SJSA1 (cell line): ENCODE results near the gene KCNB1. TPM values are rescaled to one million over a fixed set of nuclear protein-coding genes. Genes with fewer than 3 reads are reported as not detected.

Experiments used
- DNase-seq, 2 experiments: peaks; one replicate each; pipeline ENCODE4 v3.0.0-alpha.2; 2015 to 2020; ENCODE audit warnings: low spot score in 2 of 2, low read depth in 1 of 2
- H3K27ac ChIP-seq: fragments of 250-450 bp; sonication (Bioruptor Pico); 2 replicates; pipeline ENCODE4 v1.5.1; 2020; ENCODE audit warnings: mild to moderate bottlenecking, moderate library complexity
- H3K27me3 ChIP-seq: fragments of 250-450 bp; sonication (Bioruptor Pico); replicated peaks from 2 replicates; pipeline ENCODE4 v1.5.1; 2020; ENCODE audit warnings: mild to moderate bottlenecking, moderate library complexity
- H3K36me3 ChIP-seq: fragments of 250-450 bp; sonication (Bioruptor Pico); 2 replicates; pipeline ENCODE4 v1.5.1; 2020; ENCODE audit warnings: mild to moderate bottlenecking
- H3K4me1 ChIP-seq: fragments of 250-450 bp; sonication (Bioruptor Pico); replicated peaks from 2 replicates; pipeline ENCODE4 v1.6.1; 2021; ENCODE audit warnings: mild to moderate bottlenecking
- H3K4me3 ChIP-seq: fragments of 250-450 bp; sonication (Bioruptor Pico); 2 replicates; pipeline ENCODE4 v1.5.1; 2020; ENCODE audit warnings: mild to moderate bottlenecking
- H3K9me3 ChIP-seq: fragments of 250-450 bp; sonication (Bioruptor Pico); replicated peaks from 2 replicates; pipeline ENCODE4 v1.5.1; 2020; ENCODE audit warnings: mild to moderate bottlenecking
- total RNA-seq: library from RNA; depleted of rRNA; stranded (reverse); fragments of >200 nt; shearing (Covaris generic); gene quantifications from 2 replicates; pipeline ENCODE4 v1.2.3, GENCODE V29; 2014

The KCNB1 gene
- total RNA-seq, 1 experiment from 2014 or later: 0.05 TPM

- Histone ChIP-seq H3K36me3 (no peaks in the 10 kb centered on the region), H3K4me1 (peaks cover 59% of the 10 kb centered on the region), H3K4me3 (no peak overlapping the region), H3K27ac (no peak overlapping the region), H3K9me3 (no peaks in the 10 kb centered on the region), H3K27me3 (no peaks in the 10 kb centered on the region)
- DNase-seq: no peak
Measured at GRCh38 chr20:49403012-49403411, 79.5 kb downstream of the KCNB1 start.

DNA sequence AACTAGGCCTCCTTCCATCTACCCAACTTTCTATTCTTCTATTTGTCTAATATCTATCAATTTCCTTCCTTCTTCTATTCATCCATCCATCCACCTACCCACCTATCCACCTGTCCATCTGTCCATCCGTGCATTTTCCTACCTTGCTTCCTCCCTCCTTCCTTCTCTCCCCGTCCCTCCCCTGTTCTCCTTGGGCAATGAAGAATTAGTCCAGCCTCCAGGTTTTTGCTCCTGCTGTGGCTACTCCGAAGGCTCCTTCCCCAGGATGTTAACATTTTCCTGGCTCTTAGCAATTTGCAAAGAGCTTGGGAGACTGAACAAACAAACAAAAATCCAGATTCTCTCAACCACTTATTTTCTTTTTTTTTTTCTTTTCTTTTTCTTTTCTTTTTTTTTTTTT, 81.6 kb downstream of the KCNB1 start:
- DNase-seq: peak; percentile 83 to 96
- no peak overlapping the region for H3K4me3 ChIP-seq
- H3K27me3 ChIP-seq: no peaks in the 10 kb centered on the region
- peak overlapping the region; percentile 92 for H3K27ac ChIP-seq
- no peaks in the 10 kb centered on the region for H3K36me3 ChIP-seq
- peaks cover 70% of the 10 kb centered on the region for H3K4me1 ChIP-seq
- H3K9me3 ChIP-seq: no peaks in the 10 kb centered on the region

DNA sequence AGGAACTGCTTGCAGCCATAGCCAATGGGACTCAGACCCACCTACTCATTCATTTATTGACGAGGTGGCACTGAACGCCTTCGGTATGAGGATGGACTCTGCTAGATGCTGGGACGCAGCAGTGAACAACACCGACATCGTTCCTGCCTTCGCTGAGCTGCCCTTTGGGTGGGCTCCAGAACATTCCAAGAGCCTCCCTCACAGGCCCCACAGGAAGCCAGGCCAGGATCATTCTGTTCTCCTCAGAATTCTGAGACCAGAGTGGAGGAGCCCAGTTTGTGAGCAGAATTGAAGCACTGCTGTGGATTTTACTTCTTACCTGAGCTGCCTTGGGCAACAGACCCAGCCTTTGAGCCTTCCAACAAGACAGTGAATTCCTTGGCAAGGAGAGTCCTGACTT, 82.1 kb downstream of the KCNB1 start:
- Histone ChIP-seq H3K4me3 (no peak overlapping the region), H3K9me3 (no peaks in the 10 kb centered on the region), H3K27me3 (no peaks in the 10 kb centered on the region), H3K27ac (peak overlapping the region; percentile 92), H3K4me1 (peaks cover 65% of the 10 kb centered on the region), H3K36me3 (no peaks in the 10 kb centered on the region)
- peak in 1 of 2 experiments; percentile 84 for DNase-seq

GRCh38 chr20:49399329-49399728, 83.1 kb downstream of the KCNB1 start:
- H3K4me3 ChIP-seq: no peak overlapping the region
- H3K9me3 ChIP-seq: no peaks in the 10 kb centered on the region
- peak in 1 of 2 experiments; percentile 14 for DNase-seq
- H3K27ac ChIP-seq: peak overlapping the region; percentile 92
- no peaks in the 10 kb centered on the region for H3K36me3 ChIP-seq
- H3K4me1 ChIP-seq: peaks cover 59% of the 10 kb centered on the region
- H3K27me3 ChIP-seq: no peaks in the 10 kb centered on the region

DNA sequence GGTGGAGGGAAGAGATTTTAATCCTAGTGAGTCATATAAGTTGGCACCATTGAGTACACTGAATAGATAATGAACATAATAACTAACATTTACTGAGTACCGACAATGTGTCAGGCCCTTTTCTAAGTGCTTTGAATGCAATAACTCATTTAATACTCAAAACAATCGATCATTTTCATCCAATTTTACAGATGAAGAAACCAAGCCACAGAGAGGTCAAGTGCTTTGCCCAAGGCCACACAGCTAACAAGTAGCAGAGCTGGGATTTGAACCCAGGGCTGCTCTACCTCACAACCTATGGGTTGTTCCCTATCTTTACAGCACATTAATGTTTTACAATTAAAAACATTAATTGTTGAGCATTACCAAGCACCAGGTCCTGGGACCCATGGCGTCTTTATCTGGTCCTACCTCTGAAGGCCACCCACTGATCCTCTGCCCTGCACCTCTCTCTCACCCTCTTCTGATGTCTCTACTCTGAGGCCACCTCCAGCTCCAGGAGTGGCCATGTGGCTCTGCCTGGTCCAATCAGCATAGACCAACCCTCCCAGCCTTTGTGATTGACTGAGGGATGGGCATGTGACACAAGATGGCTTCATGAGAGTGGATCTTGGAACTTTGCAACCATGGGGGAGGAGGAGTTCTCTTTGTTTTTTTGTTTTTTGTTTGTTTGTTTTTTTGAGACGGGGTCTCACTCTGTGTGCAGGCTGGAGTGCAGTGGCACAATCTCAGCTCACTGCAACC, 83.9 kb downstream of the KCNB1 start:
- Histone ChIP-seq H3K4me3 (no peak overlapping the region), H3K27me3 (no peaks in the 10 kb centered on the region), H3K9me3 (no peaks in the 10 kb centered on the region), H3K4me1 (peaks cover 63% of the 10 kb centered on the region), H3K27ac (no peak overlapping the region), H3K36me3 (no peaks in the 10 kb centered on the region)
- no peak for DNase-seq

DNA sequence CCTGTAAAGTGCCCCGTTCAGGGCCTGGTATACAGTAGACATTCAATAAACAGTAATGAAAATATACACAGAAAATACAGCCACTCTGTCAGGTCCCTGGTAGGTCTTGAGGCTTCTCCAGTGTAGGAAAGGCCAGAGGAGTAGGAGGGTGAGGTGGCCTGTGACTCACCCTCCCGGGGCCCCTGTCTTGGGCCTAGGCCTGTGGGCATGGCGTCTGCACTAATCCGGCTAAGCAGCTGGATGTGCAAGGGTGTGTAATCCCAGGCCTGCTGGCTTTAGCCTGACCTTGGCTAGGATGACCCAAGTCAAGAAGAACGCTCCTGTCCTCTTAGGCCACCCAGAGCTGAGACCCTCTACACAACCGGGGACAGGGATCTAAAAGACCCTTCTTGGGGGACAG, 84.9 kb downstream of the KCNB1 start:
- Histone ChIP-seq H3K27ac (no peak overlapping the region; the same call in 1 of the 2 replicates), H3K9me3 (no peaks in the 10 kb centered on the region), H3K4me3 (no peak overlapping the region), H3K36me3 (no peaks in the 10 kb centered on the region), H3K27me3 (no peaks in the 10 kb centered on the region), H3K4me1 (peaks cover 63% of the 10 kb centered on the region)
- DNase-seq: peak; percentile 67 to 87

DNA sequence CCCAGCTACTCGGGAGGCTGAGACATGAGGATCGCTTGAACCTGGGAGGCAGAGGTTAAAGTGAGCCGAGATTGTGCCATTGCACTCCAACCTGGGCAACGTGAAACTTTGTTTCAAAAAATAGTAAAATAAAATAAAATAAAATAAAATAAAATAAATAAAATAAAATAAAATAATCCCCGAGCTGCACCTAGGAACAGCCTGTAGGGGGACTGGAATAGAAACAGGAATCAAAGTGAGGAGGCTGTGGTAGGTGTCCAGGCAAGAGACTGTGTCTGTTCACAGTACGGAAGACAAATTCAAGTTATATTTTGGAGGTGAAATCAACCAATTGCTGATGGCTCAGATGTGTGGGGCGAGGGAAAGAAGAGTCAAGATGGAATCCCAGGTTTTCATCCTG, 86.2 kb downstream of the KCNB1 start:
- H3K27me3 ChIP-seq: no peaks in the 10 kb centered on the region
- peaks cover 50% of the 10 kb centered on the region for H3K4me1 ChIP-seq
- no peak overlapping the region for H3K27ac ChIP-seq
- no peak for DNase-seq
- no peaks in the 10 kb centered on the region for H3K9me3 ChIP-seq
- no peak overlapping the region for H3K4me3 ChIP-seq
- H3K36me3 ChIP-seq: no peaks in the 10 kb centered on the region

DNA sequence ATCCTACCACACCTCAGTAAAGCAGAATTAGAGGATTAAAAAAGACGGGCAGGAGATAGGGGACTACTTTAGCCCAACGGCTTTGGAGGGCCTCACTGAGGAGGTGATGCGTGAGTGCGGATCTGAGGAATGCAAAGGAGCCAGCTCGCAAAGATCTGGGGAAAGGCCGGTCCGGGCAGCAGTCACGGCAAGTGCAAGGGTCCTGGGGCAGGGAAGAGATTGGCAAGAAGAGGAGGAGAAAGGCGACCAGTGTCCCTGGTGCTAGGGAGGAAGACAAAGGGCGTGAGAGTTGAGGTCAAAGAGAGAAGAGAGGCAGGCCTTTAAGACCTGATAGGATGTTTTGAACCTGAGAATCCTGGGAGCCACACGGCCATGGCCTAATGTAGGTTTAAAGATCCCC, 86.8 kb downstream of the KCNB1 start:
- H3K4me3 ChIP-seq: no peak overlapping the region
- H3K27ac ChIP-seq: no peak overlapping the region
- H3K27me3 ChIP-seq: no peaks in the 10 kb centered on the region
- no peaks in the 10 kb centered on the region for H3K36me3 ChIP-seq
- H3K4me1 ChIP-seq: peaks cover 46% of the 10 kb centered on the region
- H3K9me3 ChIP-seq: no peaks in the 10 kb centered on the region
- DNase-seq: no peak

DNA sequence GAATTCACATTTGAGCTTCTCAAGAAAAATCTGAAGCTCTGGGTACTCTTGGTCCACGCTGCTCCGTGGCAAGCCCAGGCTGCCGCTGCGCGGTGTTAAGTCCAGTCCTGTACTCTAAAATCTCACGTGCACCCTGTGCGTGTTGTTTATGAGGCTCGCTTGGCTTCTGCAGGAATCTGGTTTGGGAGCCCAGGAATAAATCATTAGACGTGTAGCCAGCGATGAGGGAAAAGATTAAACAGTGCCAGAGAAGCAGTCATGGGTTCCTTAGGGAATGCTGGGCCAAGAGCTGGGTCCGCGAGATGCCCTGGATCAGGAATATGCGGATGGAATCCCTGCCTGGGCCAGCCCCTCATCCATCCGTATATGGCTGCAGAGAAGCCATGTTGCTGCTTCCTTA, 87.3 kb downstream of the KCNB1 start:
- H3K27me3 ChIP-seq: no peaks in the 10 kb centered on the region
- no peak for DNase-seq
- H3K4me1 ChIP-seq: peaks cover 41% of the 10 kb centered on the region
- H3K36me3 ChIP-seq: no peaks in the 10 kb centered on the region
- H3K27ac ChIP-seq: no peak overlapping the region
- no peaks in the 10 kb centered on the region for H3K9me3 ChIP-seq
- no peak overlapping the region for H3K4me3 ChIP-seq

DNA sequence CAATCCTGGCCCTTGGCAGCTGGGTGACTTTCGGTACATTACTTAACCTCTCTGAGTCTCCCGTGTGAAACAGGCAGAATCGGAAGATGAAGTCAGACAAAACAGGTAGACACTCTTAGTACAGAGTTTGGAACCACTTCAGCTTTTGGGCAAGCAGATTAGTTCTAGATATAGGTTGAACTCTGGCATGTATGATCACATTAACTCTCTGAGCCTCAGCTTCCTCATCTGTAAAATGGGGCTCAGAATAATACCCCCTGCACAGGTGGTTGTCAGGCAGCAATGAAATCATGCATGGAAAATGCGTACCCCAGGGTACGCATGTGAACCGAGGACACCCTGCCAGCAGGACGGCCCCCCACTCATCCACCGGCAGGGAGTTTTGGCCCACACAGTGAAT, 87.7 kb downstream of the KCNB1 start:
- Histone ChIP-seq H3K36me3 (no peaks in the 10 kb centered on the region), H3K27me3 (no peaks in the 10 kb centered on the region), H3K4me1 (peaks cover 37% of the 10 kb centered on the region), H3K4me3 (no peak overlapping the region), H3K27ac (no peak overlapping the region), H3K9me3 (no peaks in the 10 kb centered on the region)
- no peak for DNase-seq

- no peak overlapping the region for H3K4me3 ChIP-seq
- H3K27ac ChIP-seq: no peak overlapping the region
- peak in 1 of 2 experiments; percentile 18 for DNase-seq
- no peaks in the 10 kb centered on the region for H3K27me3 ChIP-seq
- H3K4me1 ChIP-seq: peaks cover 32% of the 10 kb centered on the region
- no peaks in the 10 kb centered on the region for H3K36me3 ChIP-seq
- no peaks in the 10 kb centered on the region for H3K9me3 ChIP-seq
Measured at GRCh38 chr20:49394264-49394663, 88.2 kb downstream of the KCNB1 start.

- Histone ChIP-seq H3K4me1 (peaks cover 27% of the 10 kb centered on the region), H3K36me3 (no peaks in the 10 kb centered on the region), H3K9me3 (no peaks in the 10 kb centered on the region), H3K4me3 (no peak overlapping the region), H3K27me3 (no peaks in the 10 kb centered on the region), H3K27ac (no peak overlapping the region)
- DNase-seq: no peak
Measured at GRCh38 chr20:49393803-49394202, 88.7 kb downstream of the KCNB1 start.

- Histone ChIP-seq H3K27ac (no peak overlapping the region), H3K9me3 (no peaks in the 10 kb centered on the region), H3K4me1 (peaks cover 20% of the 10 kb centered on the region), H3K27me3 (no peaks in the 10 kb centered on the region), H3K36me3 (no peaks in the 10 kb centered on the region), H3K4me3 (no peak overlapping the region)
- no peak for DNase-seq
Measured at GRCh38 chr20:49392745-49393144, 89.7 kb downstream of the KCNB1 start.

GRCh38 chr20:49391404-49392245, 90.8 kb downstream of the KCNB1 start:
- no peak overlapping the region for H3K27ac ChIP-seq
- DNase-seq: no peak
- no peak overlapping the region for H3K4me3 ChIP-seq
- H3K36me3 ChIP-seq: no peaks in the 10 kb centered on the region
- peaks cover 10% of the 10 kb centered on the region for H3K4me1 ChIP-seq
- no peaks in the 10 kb centered on the region for H3K9me3 ChIP-seq
- no peaks in the 10 kb centered on the region for H3K27me3 ChIP-seq
